ENCODE measurements around the gene ENOPH1. TPM values are rescaled to one million over a fixed set of nuclear protein-coding genes. Genes with fewer than 3 reads are reported as not detected.

Gene ENOPH1
- total and polyA plus RNA-seq, 2 of the 4 experiments (the other 2 are of a cell fraction) = 18.0 to 36.0 TPM

DNA sequence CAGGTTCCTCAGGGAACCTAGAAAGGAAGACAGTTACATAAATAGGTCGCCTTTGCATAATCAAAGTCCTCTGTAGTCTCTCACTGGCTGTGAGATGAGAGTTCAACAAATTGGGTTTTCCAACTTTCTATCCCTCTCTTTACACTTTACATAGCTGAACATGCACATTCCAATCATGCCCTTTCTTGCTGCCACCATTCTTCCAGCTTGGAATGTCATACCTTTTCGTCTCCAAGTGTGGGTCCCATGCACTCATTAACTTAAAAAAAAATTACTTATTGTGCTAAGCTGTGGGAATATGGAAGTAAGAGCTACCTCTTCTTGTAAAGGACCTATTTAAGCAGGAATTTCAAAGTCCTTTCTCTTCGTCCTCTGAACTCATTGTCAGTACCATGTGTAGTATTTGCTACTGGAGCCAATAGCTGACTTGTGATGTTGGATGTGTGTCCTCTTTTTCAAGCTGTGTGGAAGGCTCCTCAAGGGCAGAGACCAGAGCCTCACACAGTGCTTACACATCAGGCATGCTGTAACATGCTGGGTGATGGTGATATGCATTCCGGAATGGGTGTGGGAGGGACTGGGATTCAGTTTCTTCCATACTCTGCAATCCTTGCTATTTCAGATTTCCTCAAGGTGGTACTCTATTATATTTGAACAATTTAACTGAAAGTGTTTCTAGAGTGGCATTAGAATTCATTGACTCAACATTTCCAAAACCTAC is 7.1 kb downstream of the ENOPH1 start (continued):
- TF ChIP-seq MAZ (IDR thresholded peaks at IDR 0.05; ENCODE audit: borderline replicate concordance, low read depth, low read length) = no peak
- no peak for TF ChIP-seq RCOR1 (IDR thresholded peaks at IDR 0.05; ENCODE audit: insufficient replicate concordance, low read length)

DNA sequence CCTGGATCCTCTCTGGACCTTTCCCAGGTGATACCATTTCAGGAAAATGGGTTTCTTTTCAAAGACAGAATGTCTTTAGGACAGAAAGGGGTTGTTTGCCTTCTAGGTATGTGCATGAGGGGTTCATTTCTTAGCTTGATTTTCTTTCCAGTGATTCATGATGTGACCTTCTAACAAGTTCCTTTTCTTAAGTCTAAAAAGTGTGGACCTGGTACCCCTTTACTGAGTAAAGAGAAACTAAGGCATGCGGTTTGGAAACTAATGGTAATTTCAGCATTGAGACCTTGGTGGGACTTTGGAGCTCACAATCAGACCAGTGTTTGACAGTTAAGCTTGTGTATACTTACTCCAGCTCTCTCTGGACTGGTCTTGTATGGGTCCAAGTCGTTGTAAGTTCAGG is 8.7 kb downstream of the ENOPH1 start:
- ATAC-seq (ENCODE audit: low read depth) = no peak
- H4K5ac ChIP-seq (ENCODE audit: low read depth, low read length) = no peak overlapping the region
- no peak for DNase-seq
- H4K91ac ChIP-seq (ENCODE audit: insufficient read depth, low read depth, low read length) = no peak overlapping the region
- H3K23ac ChIP-seq (ENCODE audit: low read depth, low read length) = no peak overlapping the region; the same call in 1 of the 2 replicates
- H2AK5ac ChIP-seq (ENCODE audit: low read depth, low read length) = no peak overlapping the region
- no peak overlapping the region for H3K4ac ChIP-seq (ENCODE audit: low read depth, low read length)
- H2BK20ac ChIP-seq (ENCODE audit: low read depth, low read length) = no peak overlapping the region
- H3K18ac ChIP-seq (ENCODE audit: low read depth, low read length) = no peak overlapping the region
- H2BK5ac ChIP-seq (ENCODE audit: low read depth, low read length, poor library complexity, severe bottlenecking) = no peak overlapping the region
- ChIA-PET POLR2A (ENCODE audit: unreplicated experiment) (interaction anchor here (1.8 kb wide), 1 partner anchor 10 kb away, joined by 5 read pairs; no protein-coding TSS in a partner anchor), CTCF (interaction anchor here (1.4 kb wide), 1 partner anchor 10 kb away, joined by 5 read pairs; no protein-coding TSS in a partner anchor)
- BruUV-seq (replicated peaks) = no TSS peak
- 100% methylated on average over 1 of the region's 2 CpGs; no CpG with 5 or more reads in 1 of the 2 experiments for WGBS, 2 experiments (ENCODE audit: extremely low coverage in 2 of 2, insufficient read length in 1 of 2)
- no peak overlapping the region for H3K9ac ChIP-seq (ENCODE audit: low read depth, low read length)
- peaks cover 27% of the 10 kb centered on the region for H4K20me1 ChIP-seq (ENCODE audit: insufficient read depth, low read length)
- no peak overlapping the region for H3K14ac ChIP-seq (replicated peaks; ENCODE audit: low read depth, low read length)
- in situ Hi-C loops (cut with MboI; ENCODE audit: low sequenced_read_pairs) = loop anchor here (25.0 kb wide), 1 partner anchor 598 kb away; the partner anchor contains the start of gene COPS4
- H3K4me3 ChIP-seq (ENCODE audit: insufficient read depth, low read depth, low read length) = no peak overlapping the region
- H2AK9ac ChIP-seq (replicated peaks; ENCODE audit: low read depth, low read length, poor library complexity) = no peak overlapping the region
- H2BK120ac ChIP-seq (ENCODE audit: low read depth, low read length) = no peak overlapping the region
- intact Hi-C loops (cut with micrococcal nuclease) = no loop called here
- dilution Hi-C loops (cut with HindIII; ENCODE audit: low sequenced_read_pairs, unreplicated experiment) = no loop called here
- peaks cover 35 to 66% of the 10 kb centered on the region in 2 experiments for H3K79me1 ChIP-seq (ENCODE audit: low read depth in 1 of 2, low read length in 2 of 2)
- peaks cover 17% of the 10 kb centered on the region for H3K9me1 ChIP-seq (ENCODE audit: insufficient read depth, low read length)
- TF ChIP-seq FOS (IDR thresholded peaks at IDR 0.05; ENCODE audit: low read depth, low read length) (no peak), MAFK (IDR thresholded peaks at IDR 0.05; ENCODE audit: low read depth, low read length) (no peak), SMC3 (IDR thresholded peaks at IDR 0.05; ENCODE audit: low read depth, low read length) (no peak), RFX5 (IDR thresholded peaks at IDR 0.05; ENCODE audit: low read depth, low read length) (no peak), NFE2L2 (IDR thresholded peaks at IDR 0.05; ENCODE audit: low read depth, low read length) (no peak), BHLHE40 (IDR thresholded peaks at IDR 0.05; ENCODE audit: low read depth, low read length) (no peak), MXI1 (IDR thresholded peaks at IDR 0.05; ENCODE audit: borderline replicate concordance, low read depth, low read length) (no peak), USF2 (IDR thresholded peaks at IDR 0.05; ENCODE audit: low read depth, low read length) (no peak), CEBPB (IDR thresholded peaks at IDR 0.05; ENCODE audit: low read depth, low read length) (no peak), RCOR1 (IDR thresholded peaks at IDR 0.05; ENCODE audit: insufficient replicate concordance, low read length) (no peak), CHD1 (IDR thresholded peaks at IDR 0.05; ENCODE audit: low read depth, low read length) (no peak)
- no peak overlapping the region for H2BK15ac ChIP-seq (ENCODE audit: low read depth, low read length)
- no peak overlapping the region for H3K4me2 ChIP-seq (ENCODE audit: low read depth, low read length)
- peaks cover 3% of the 10 kb centered on the region for H3K4me1 ChIP-seq (ENCODE audit: control insufficient read depth, insufficient read depth, low read length)
- H3K56ac ChIP-seq (ENCODE audit: extremely low read depth, insufficient read depth, low read length) = no peak overlapping the region
- H3K9me3 ChIP-seq (ENCODE audit: control insufficient read depth, insufficient read depth, low read length) = no peaks in the 10 kb centered on the region
- H4K8ac ChIP-seq (ENCODE audit: low read depth in 2 of 2, low read length in 2 of 2) = no peak overlapping the region
- no peak overlapping the region for H2AFZ ChIP-seq (replicated peaks; ENCODE audit: low read length, poor library complexity)
- H3K27ac ChIP-seq (ENCODE audit: insufficient read depth, low read length) = no peak overlapping the region
- no peaks in the 10 kb centered on the region for H3K27me3 ChIP-seq (ENCODE audit: control insufficient read depth, insufficient read depth, low read length)
- 0 out of 2 replicates have a peak, but pooled peaks cover 1% of the 10 kb centered on the region for H3K36me3 ChIP-seq (ENCODE audit: control insufficient read depth, insufficient read depth, low read length)
